ENCODE measurements around the gene GPD1. TPM values are rescaled to one million over a fixed set of nuclear protein-coding genes. Genes with fewer than 3 reads are reported as not detected.

Gene GPD1
- total and polyA plus RNA-seq, 10 donors = 0.13 to 0.79 (median 0.48) TPM; not detected in 1

GRCh38 chr12:50103351-50103750 is 457 bp upstream of the GPD1 start:
- intact Hi-C loops (cut with DNase I; ENCODE audit: low total_unique reads) = no loop called here

GRCh38 chr12:50104417-50105366 is 884 bp downstream of the GPD1 start:
- TF ChIP-seq CTCF (IDR thresholded peaks at IDR 0.05 in 8 of 11, conservative IDR thresholded peaks at IDR 0.05 in 3 of 11) (no peak), POLR2A (IDR thresholded peaks at IDR 0.05) (no peak)
- 81 to 87% (median 82%) methylated on average over 14 of the region's 14 CpGs for WGBS, 5 donors
- Histone ChIP-seq H3K36me3 (peaks cover 0 to 32% (median 18%) of the 10 kb centered on the region in 6 donors), H3K27me3 (replicated peaks in 1 of 7) (no peaks in the 10 kb centered on the region), H3K9me3 (no peaks in the 10 kb centered on the region), H3K27ac (no peak overlapping the region), H3K4me1 (peaks cover 2 to 11% (median 6%) of the 10 kb centered on the region in 6 donors), H3K4me3 (no peak overlapping the region)
- intact Hi-C loops (cut with DNase I; ENCODE audit: low total_unique reads) = no loop called here
- DNase-seq = no peak

More at GRCh38 chr12:50103351-50103750, 457 bp upstream of the GPD1 start:
- H3K4me1 ChIP-seq = peaks cover 0 to 4% (median 0%) of the 10 kb centered on the region in 6 donors
- whole genome bisulfite sequencing, 5 donors = 93 to 100% (median 97%) methylated on average over 2 of the region's 2 CpGs
- peaks cover 0 to 45% (median 31%) of the 10 kb centered on the region in 6 donors for H3K36me3 ChIP-seq
- H3K27me3 ChIP-seq (replicated peaks in 1 of 7) = no peaks in the 10 kb centered on the region
- TF ChIP-seq POLR2A (IDR thresholded peaks at IDR 0.05) = no peak
- no peak for TF ChIP-seq POLR2AphosphoS5 (IDR thresholded peaks at IDR 0.05)
- TF ChIP-seq CTCF (IDR thresholded peaks at IDR 0.05 in 8 of 11, conservative IDR thresholded peaks at IDR 0.05 in 3 of 11) = no peak
- H3K4me3 ChIP-seq = no peak overlapping the region
- no peak overlapping the region for H3K27ac ChIP-seq
- no peaks in the 10 kb centered on the region for H3K9me3 ChIP-seq
- no peak for DNase-seq

DNA sequence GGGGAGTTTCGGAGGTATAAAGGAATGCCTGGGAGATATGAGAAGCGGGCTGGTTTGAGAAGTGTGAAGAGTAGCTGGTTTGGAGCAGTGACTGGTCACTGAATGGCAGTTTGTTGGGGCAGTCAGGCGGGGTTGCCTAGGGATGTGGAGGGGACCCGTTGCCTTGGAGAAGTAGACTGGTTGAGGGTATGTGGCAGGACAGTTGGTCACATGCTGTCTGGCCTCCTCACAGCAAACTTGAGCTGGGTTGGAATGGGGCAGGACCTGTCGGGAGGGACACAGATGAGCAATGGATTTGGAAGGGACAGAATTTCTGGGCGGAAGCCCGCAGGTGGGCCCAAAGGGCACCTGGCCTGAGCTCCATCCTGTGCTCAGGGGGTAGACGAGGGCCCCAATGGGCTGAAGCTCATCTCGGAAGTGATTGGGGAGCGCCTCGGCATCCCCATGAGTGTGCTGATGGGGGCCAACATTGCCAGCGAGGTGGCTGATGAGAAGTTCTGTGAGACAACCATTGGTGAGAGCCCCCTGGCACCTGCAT is 2.2 kb downstream of the GPD1 start:
- intact Hi-C loops (cut with DNase I; ENCODE audit: low total_unique reads) = no loop called here
- H3K4me1 ChIP-seq = peaks cover 15 to 24% (median 19%) of the 10 kb centered on the region in 6 donors
- H3K4me3 ChIP-seq = no peak overlapping the region
- no peaks in the 10 kb centered on the region for H3K9me3 ChIP-seq
- H3K36me3 ChIP-seq = peaks cover 0 to 19% (median 7%) of the 10 kb centered on the region in 6 donors
- WGBS, 5 donors = 87 to 97% (median 96%) methylated on average over 12 of the region's 12 CpGs
- no peaks in the 10 kb centered on the region for H3K27me3 ChIP-seq (replicated peaks in 1 of 7)
- TF ChIP-seq POLR2AphosphoS5 (IDR thresholded peaks at IDR 0.05) = no peak
- TF ChIP-seq CTCF (IDR thresholded peaks at IDR 0.05 in 8 of 11, conservative IDR thresholded peaks at IDR 0.05 in 3 of 11) = no peak
- TF ChIP-seq POLR2A (IDR thresholded peaks at IDR 0.05) = no peak
- H3K27ac ChIP-seq = no peak overlapping the region
- DNase-seq = no peak

- H3K27me3 ChIP-seq (replicated peaks in 1 of 7) = no peaks in the 10 kb centered on the region
- peaks cover 18 to 30% (median 25%) of the 10 kb centered on the region in 6 donors for H3K4me1 ChIP-seq
- TF ChIP-seq CTCF (IDR thresholded peaks at IDR 0.05 in 8 of 11, conservative IDR thresholded peaks at IDR 0.05 in 3 of 11) (no peak), POLR2AphosphoS5 (IDR thresholded peaks at IDR 0.05) (no peak), POLR2A (IDR thresholded peaks at IDR 0.05) (no peak)
- no peaks in the 10 kb centered on the region for H3K9me3 ChIP-seq
- WGBS, 5 donors = 68 to 86% (median 79%) methylated on average over 3 of the region's 3 CpGs
- H3K36me3 ChIP-seq = peaks cover 0 to 10% (median under 1%) of the 10 kb centered on the region in 6 donors
- no peak for DNase-seq
- H3K27ac ChIP-seq = no peak overlapping the region
- intact Hi-C loops (cut with DNase I; ENCODE audit: low total_unique reads) = no loop called here
- no peak overlapping the region for H3K4me3 ChIP-seq
These were observed 3.1 kb downstream of the GPD1 start for GRCh38 chr12:50106907-50107306.

Data from spleen (tissue), 11 donors.